VCaP (cell line): ENCODE measurements around the gene DIPK2A.

Experiments used
- H3K27ac ChIP-seq: fragments of 450-650 bp; 2 replicates; pipeline ENCODE4 v1.5.1; 2017
- TF ChIP-seq, protein P1 (sequence below): fragments of 450-650 bp; conservative IDR thresholded peaks from 2 replicates; pipeline ENCODE4 v1.5.1; 2017; ENCODE audit warnings: mild to moderate bottlenecking, moderate library complexity

The DIPK2A gene

DNA sequence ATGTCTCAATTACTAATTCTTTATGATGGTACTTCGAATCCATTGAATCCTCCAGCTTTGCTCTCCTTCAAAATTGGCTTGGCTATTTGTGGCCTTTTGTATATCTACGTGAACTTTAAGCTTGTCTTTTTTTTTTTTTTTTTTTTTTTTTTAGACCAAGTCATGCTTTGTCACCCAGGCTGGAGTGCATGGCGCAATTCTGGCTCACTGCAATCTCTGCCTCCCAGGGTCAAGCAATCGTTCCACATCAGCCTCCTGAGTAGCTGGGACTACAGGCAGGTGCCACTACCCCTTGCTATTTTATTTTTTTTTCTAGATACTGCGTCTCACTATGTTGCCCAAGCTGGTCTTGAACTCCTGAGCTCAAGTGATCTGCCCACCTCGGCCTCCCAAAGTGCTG, 7.7 kb upstream of the DIPK2A start:
- H3K27ac ChIP-seq = no peak overlapping the region
- TF ChIP-seq, protein P1, sequence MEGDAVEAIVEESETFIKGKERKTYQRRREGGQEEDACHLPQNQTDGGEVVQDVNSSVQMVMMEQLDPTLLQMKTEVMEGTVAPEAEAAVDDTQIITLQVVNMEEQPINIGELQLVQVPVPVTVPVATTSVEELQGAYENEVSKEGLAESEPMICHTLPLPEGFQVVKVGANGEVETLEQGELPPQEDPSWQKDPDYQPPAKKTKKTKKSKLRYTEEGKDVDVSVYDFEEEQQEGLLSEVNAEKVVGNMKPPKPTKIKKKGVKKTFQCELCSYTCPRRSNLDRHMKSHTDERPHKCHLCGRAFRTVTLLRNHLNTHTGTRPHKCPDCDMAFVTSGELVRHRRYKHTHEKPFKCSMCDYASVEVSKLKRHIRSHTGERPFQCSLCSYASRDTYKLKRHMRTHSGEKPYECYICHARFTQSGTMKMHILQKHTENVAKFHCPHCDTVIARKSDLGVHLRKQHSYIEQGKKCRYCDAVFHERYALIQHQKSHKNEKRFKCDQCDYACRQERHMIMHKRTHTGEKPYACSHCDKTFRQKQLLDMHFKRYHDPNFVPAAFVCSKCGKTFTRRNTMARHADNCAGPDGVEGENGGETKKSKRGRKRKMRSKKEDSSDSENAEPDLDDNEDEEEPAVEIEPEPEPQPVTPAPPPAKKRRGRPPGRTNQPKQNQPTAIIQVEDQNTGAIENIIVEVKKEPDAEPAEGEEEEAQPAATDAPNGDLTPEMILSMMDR = no peak

DNA sequence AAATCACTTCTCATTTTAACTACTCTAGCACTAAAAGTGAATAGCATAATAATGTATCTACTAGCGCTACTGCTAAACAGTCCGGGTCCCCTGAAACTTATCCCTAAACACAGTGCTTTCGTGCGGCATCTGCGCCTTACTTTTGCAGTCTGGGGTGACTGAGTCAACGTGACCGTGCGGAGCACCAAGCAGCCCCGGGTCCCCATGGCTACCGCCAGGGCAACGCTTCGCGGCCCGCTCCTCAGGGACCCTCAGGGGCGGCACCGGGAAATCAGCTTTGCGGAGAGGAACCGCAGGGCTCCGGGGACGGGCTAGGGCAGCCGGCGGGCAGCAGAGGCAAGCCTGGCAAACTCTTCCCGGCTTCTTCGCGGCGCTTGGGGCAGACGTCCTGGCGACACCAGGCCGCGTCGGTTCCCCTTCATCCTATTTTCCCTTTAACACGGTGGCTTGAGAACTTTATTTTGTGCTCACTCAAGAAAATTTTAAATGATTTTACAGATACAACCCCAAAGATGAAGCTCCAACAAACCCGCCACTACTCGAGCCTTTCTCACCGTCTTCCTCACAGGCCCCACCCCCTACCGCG, 757 bp upstream of the DIPK2A start:
- peak overlapping the region; percentile 88 for H3K27ac ChIP-seq
- TF ChIP-seq, protein P1 = no peak

DNA sequence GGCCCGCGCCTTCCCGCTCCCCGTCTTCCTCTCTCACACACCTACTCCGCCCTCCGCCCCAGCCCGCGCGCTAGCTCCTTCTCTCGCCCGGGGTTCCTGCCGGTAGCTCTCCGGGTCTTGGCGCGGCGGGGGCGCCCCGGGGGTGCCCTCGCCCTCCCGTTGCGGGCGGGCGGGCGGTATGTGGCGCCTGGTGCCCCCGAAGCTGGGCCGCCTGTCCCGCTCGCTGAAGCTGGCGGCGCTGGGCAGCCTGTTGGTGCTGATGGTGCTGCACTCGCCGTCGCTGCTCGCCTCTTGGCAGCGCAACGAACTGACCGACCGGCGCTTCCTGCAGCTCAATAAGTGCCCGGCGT, 507 bp downstream of the DIPK2A start:
- H3K27ac ChIP-seq = peak overlapping the region; percentile 88
- TF ChIP-seq, protein P1 = no peak

DNA sequence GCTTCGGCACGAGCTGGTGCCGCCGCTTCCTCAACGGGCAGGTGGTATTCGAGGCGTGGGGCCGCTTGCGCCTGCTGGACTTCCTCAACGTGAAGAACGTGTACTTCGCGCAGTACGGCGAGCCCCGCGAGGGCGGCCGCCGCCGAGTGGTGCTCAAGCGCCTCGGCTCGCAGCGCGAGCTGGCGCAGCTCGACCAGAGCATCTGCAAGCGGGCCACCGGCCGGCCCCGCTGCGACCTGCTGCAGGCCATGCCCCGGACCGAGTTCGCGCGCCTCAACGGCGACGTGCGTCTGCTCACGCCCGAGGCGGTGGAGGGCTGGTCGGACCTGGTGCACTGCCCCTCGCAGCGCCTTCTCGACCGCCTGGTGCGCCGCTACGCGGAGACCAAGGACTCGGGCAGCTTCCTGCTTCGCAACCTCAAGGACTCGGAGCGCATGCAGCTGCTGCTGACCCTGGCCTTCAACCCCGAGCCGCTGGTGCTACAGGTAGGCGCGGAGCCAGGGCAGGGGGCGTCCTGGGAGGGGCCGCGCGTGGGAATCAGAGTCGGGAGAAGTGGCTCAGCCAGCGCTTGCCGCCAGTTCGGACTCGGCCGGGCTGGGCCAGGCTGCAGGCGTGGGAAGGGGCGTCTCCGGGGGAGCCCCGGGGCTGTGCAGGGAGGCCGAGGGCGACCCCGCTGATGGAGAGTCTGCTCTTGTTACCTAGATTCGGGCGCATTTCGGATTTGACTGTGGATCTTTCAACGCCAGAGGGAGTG, 1.1 kb downstream of the DIPK2A start:
- TF ChIP-seq, protein P1 = peak; percentile 65
- H3K27ac ChIP-seq = peak overlapping the region; percentile 88

DNA sequence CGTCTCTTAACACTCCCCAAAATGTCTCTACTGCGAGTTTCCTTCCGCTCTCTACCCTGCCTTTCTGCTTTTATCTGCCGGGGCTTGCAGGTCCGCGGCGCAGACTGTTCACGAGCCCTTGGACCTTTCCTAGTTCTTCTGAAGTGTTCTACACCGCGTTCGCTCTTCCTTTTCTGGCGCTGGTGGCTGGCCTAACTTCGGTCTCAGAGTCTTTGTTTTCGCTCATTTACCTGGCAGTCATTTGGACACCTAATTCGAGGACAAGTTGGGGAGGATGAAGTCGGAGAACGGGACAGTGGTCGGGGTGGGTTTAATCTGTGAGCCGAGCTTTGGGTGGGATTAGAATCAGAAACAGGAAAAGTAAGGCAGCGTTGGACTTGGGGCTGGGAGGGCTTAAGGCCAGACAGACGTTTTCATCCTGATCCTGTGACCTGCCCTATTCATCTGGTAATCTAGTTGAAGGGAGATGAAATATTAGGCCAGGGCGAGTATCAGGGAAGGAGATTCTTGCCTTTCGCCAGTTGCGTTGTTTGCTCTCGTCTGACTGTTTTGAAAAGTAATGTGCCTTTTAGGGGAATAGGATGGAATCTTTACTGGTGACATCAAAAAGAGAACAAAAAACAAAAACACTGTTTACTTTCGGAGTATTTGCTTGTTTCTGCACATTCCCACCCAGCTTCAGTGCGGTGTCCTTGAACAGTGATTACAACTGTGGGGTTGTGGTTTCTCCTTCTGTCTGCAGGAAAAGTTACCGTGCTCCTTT, 1.8 kb downstream of the DIPK2A start:
- H3K27ac ChIP-seq = peak overlapping the region; percentile 88
- TF ChIP-seq, protein P1 = peak; percentile 3

DNA sequence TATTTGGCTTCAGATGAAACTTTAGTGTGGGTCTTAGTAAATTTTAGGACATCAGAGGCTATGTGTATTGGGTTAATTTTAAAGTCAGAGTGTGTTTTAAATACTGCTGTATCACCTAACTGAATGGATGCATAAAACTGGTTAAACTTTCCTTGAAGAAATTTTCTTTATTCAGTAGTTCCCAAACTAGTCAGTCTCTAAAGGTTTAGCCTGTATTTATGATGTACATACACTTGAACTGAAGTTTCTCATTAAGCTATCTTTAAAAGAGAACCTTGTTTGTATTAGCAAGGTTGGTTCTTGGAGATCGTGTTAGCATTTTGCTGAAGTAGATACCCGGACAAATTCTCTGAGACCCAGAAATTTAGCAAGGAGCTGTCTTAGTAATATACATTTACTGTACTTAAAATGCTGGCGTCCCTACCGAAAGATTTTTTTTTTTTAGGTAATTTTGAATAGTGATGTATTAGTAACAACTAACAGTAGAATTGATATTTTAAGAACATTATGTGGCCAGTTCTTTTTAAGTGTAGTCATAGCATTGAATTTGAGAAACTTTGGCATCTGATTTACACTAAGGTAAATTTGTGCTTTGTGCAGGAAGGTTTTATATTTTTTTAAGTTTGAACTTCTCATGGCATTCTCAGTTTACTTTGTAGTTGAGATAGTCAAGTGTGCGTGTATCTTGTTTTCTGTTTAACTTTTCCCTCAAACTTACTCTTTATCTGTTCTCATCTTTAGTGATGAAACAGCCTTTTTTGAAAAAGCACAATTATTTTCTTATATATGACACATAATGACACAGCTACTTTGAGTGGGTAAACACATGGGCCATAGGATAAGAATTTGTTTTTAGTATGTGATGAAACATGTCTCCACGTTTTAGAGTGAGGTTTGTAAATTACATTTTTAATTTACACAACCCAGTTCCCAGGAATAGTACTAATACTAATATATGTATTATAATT, 2.9 kb downstream of the DIPK2A start:
- TF ChIP-seq, protein P1 = no peak
- peak overlapping the region; percentile 88 for H3K27ac ChIP-seq
